ENCODE data around the gene CXCR2. TPM values are rescaled to one million over a fixed set of nuclear protein-coding genes. Genes with fewer than 3 reads are reported as not detected.

Gene CXCR2
- polyA plus RNA-seq: 10 to 100 TPM; 12.0 to 23.8 TPM

DNA sequence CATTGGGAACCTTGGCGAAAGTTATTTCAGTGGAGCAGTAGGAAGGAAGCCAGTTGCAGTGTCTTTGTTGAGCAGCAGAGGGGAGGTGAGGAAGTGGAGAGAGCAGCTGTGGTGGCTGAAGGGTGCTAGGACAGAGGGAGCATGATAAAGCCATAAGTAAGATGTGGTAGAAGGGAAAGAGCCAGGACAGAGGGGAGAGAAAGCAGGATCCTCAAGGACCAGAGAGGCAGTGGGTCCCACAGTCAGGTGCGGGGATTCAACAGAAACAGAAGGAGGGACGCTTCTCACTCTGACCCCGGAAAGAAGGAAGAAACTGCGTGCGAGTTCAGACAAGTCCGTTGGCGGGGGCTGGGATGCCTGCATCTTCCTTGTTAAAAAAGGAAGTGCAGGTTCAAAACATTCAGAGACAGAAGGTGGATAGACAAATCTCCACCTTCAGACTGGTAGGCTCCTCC, at the start of gene CXCR2:
Gene CXCR2 (plus strand): TSS at position 403 of the 455 bp plus-strand sequence. CDS start 8,774 bp downstream, outside the sequence.
- H3K4me3 ChIP-seq (ENCODE audit: low read depth in 1 of 2, low read length in 2 of 2): no peak within 1 kb of the TSS
- no peaks in the 10 kb centered on the region for H3K36me3 ChIP-seq (ENCODE audit: control insufficient read depth in 2 of 2, insufficient read depth in 2 of 2, low read length in 1 of 2)
- peaks cover 4 to 6% of the 10 kb centered on the region in 2 donors for H3K4me1 ChIP-seq (ENCODE audit: control insufficient read depth in 2 of 2, insufficient read depth in 2 of 2, low read length in 1 of 2)
- peak within 1 kb of the TSS; percentile 44 to 83 for H3K27ac ChIP-seq (ENCODE audit: low read depth in 2 of 2, low read length in 1 of 2)
- peaks cover 0 to 2% of the 10 kb centered on the region in 2 donors for H3K9me3 ChIP-seq (ENCODE audit: control insufficient read depth in 2 of 2, insufficient read depth in 1 of 2, low read depth in 1 of 2, low read length in 1 of 2)
- 34 to 36% methylated on average over 8 of the region's 8 CpGs for WGBS, 2 donors
- no peaks in the 10 kb centered on the region for H3K27me3 ChIP-seq (ENCODE audit: control insufficient read depth in 1 of 2, insufficient read depth in 2 of 2, low read length in 2 of 2)

GRCh38 chr2:218077464-218078216, 48.2 kb upstream of the CXCR2 start:
- WGBS, 2 donors: 82 to 89% methylated on average over 9 of the region's 9 CpGs
- Histone ChIP-seq H3K4me3 (ENCODE audit: low read depth in 1 of 2, low read length in 2 of 2) (no peak overlapping the region), H3K9me3 (ENCODE audit: control insufficient read depth in 2 of 2, insufficient read depth in 1 of 2, low read depth in 1 of 2, low read length in 1 of 2) (no peaks in the 10 kb centered on the region), H3K27me3 (ENCODE audit: control insufficient read depth in 1 of 2, insufficient read depth in 2 of 2, low read length in 2 of 2) (no peaks in the 10 kb centered on the region), H3K36me3 (ENCODE audit: control insufficient read depth in 2 of 2, insufficient read depth in 2 of 2, low read length in 1 of 2) (no peaks in the 10 kb centered on the region), H3K4me1 (ENCODE audit: control insufficient read depth in 2 of 2, insufficient read depth in 2 of 2, low read length in 1 of 2) (peaks cover 0 to 4% of the 10 kb centered on the region in 2 donors), H3K27ac (ENCODE audit: low read depth in 2 of 2, low read length in 1 of 2) (no peak overlapping the region)

DNA sequence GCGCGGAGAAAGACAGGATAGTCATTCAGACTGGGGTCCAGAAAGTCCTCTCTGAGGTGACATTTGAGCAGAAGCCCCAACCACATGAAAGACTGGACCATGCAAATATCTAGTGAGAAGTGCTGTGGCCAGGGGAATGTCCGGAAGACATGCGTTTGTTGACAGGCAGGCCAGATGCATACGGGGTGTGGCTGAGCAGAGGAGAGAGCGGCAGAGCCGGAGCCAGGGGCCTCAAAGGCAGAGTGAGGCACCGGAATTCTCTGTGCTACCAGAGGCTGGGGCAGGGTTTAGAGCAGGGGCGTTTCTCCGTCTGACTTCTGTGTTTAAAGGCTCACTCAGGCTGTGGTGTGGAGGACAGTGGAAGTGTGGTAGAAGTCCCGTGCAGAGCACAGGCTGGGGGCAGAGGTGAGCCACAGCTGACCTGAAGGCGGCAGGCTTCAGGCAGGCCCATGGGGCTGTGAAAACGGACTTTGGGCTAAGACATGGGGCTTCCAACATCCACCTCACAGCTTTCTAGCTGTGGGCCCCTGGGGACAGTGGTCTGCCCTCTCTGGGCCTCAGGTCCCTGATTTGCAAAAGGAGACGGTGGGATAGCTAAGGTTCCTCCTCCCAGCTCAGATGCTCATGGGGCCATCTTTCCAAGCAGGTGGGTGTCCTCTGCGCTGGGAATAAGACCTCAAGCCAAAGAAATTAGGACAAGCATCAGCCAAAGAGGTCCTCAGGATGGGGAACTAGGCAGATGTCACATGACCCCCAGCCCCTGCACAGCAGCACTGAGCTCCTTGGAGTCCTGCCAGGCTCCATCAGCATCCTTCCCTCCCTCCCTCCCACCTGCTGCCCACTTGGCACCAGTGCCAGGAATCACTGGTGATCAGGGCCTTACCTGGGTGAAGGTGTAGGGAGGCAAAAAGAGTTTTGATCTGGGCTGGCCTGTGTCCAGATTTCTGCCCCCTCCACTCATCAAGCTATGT, 45.6 kb upstream of the CXCR2 start:
- Histone ChIP-seq H3K4me1 (ENCODE audit: control insufficient read depth in 2 of 2, insufficient read depth in 2 of 2, low read length in 1 of 2) (peaks cover 0 to 4% of the 10 kb centered on the region in 2 donors), H3K27ac (ENCODE audit: low read depth in 2 of 2, low read length in 1 of 2) (no peak overlapping the region)
- 71% methylated on average over 15 of the region's 15 CpGs for WGBS, 2 donors

GRCh38 chr2:218081063-218081462, 44.8 kb upstream of the CXCR2 start:
- no peaks in the 10 kb centered on the region for H3K27me3 ChIP-seq (ENCODE audit: control insufficient read depth in 1 of 2, insufficient read depth in 2 of 2, low read length in 2 of 2)
- no peaks in the 10 kb centered on the region for H3K36me3 ChIP-seq (ENCODE audit: control insufficient read depth in 2 of 2, insufficient read depth in 2 of 2, low read length in 1 of 2)
- WGBS, 2 donors: 72 to 79% methylated on average over 2 of the region's 2 CpGs
- H3K4me3 ChIP-seq (ENCODE audit: low read depth in 1 of 2, low read length in 2 of 2): no peak overlapping the region
- no peak overlapping the region for H3K27ac ChIP-seq (ENCODE audit: low read depth in 2 of 2, low read length in 1 of 2)
- H3K4me1 ChIP-seq (ENCODE audit: control insufficient read depth in 2 of 2, insufficient read depth in 2 of 2, low read length in 1 of 2): peaks cover 0 to 4% of the 10 kb centered on the region in 2 donors
- no peaks in the 10 kb centered on the region for H3K9me3 ChIP-seq (ENCODE audit: control insufficient read depth in 2 of 2, insufficient read depth in 1 of 2, low read depth in 1 of 2, low read length in 1 of 2)

More for the DNA sequence above, 45.6 kb upstream of the CXCR2 start:
- H3K36me3 ChIP-seq (ENCODE audit: control insufficient read depth in 2 of 2, insufficient read depth in 2 of 2, low read length in 1 of 2): no peaks in the 10 kb centered on the region
- no peaks in the 10 kb centered on the region for H3K27me3 ChIP-seq (ENCODE audit: control insufficient read depth in 1 of 2, insufficient read depth in 2 of 2, low read length in 2 of 2)
- no peaks in the 10 kb centered on the region for H3K9me3 ChIP-seq (ENCODE audit: control insufficient read depth in 2 of 2, insufficient read depth in 1 of 2, low read depth in 1 of 2, low read length in 1 of 2)
- H3K4me3 ChIP-seq (ENCODE audit: low read depth in 1 of 2, low read length in 2 of 2): no peak overlapping the region

DNA sequence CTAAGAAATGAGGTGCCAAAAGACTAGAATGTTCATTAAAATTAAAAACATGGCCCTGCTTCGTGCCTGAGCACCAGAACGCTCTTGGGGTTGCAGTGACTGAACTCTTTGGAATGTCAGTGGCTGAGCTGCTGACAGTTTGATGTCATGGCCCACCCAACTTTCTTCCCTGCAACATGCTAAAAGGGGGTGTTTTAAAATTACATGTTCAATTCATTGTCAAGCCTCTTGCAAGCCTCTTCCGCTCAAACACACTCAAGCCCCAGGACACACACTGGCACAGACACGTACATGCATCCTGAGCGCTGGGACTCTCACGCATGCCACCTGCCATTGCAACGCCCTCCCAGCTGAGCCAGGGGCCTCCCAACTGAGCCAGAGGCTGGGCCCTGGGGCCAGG, 44.1 kb upstream of the CXCR2 start:
- H3K9me3 ChIP-seq (ENCODE audit: control insufficient read depth in 2 of 2, insufficient read depth in 1 of 2, low read depth in 1 of 2, low read length in 1 of 2): no peaks in the 10 kb centered on the region
- H3K4me3 ChIP-seq (ENCODE audit: low read depth in 1 of 2, low read length in 2 of 2): no peak overlapping the region
- H3K27me3 ChIP-seq (ENCODE audit: control insufficient read depth in 1 of 2, insufficient read depth in 2 of 2, low read length in 2 of 2): no peaks in the 10 kb centered on the region
- no peak overlapping the region for H3K27ac ChIP-seq (ENCODE audit: low read depth in 2 of 2, low read length in 1 of 2)
- no peaks in the 10 kb centered on the region for H3K36me3 ChIP-seq (ENCODE audit: control insufficient read depth in 2 of 2, insufficient read depth in 2 of 2, low read length in 1 of 2)
- 79 to 83% methylated on average over 7 of the region's 7 CpGs for WGBS, 2 donors
- H3K4me1 ChIP-seq (ENCODE audit: control insufficient read depth in 2 of 2, insufficient read depth in 2 of 2, low read length in 1 of 2): no peaks in the 10 kb centered on the region

- WGBS, 2 donors: 73 to 75% methylated on average over 14 of the region's 14 CpGs
- no peaks in the 10 kb centered on the region for H3K4me1 ChIP-seq (ENCODE audit: control insufficient read depth in 2 of 2, insufficient read depth in 2 of 2, low read length in 1 of 2)
- no peaks in the 10 kb centered on the region for H3K27me3 ChIP-seq (ENCODE audit: control insufficient read depth in 1 of 2, insufficient read depth in 2 of 2, low read length in 2 of 2)
- no peak overlapping the region for H3K4me3 ChIP-seq (ENCODE audit: low read depth in 1 of 2, low read length in 2 of 2)
- H3K36me3 ChIP-seq (ENCODE audit: control insufficient read depth in 2 of 2, insufficient read depth in 2 of 2, low read length in 1 of 2): no peaks in the 10 kb centered on the region
- no peak overlapping the region for H3K27ac ChIP-seq (ENCODE audit: low read depth in 2 of 2, low read length in 1 of 2)
- no peaks in the 10 kb centered on the region for H3K9me3 ChIP-seq (ENCODE audit: control insufficient read depth in 2 of 2, insufficient read depth in 1 of 2, low read depth in 1 of 2, low read length in 1 of 2)
Measured at GRCh38 chr2:218082586-218083351, 43.1 kb upstream of the CXCR2 start.

DNA sequence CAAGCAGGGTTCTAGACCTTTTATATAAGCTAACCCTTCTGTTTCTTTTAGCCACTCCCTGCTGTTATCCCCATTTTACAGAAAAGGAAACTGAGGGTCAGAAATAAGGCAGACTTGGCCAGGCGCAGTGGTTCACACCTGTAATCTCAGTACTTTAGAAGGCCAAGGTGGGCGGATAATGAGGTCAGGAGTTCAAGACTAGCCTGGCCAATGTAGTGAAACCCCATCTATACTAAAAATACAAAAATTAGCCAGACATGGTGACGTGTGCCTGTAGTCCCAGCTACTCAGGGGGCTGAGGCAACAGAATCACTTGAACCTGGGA, 42.5 kb upstream of the CXCR2 start:
- Histone ChIP-seq H3K9me3 (ENCODE audit: control insufficient read depth in 2 of 2, insufficient read depth in 1 of 2, low read depth in 1 of 2, low read length in 1 of 2) (no peaks in the 10 kb centered on the region), H3K36me3 (ENCODE audit: control insufficient read depth in 2 of 2, insufficient read depth in 2 of 2, low read length in 1 of 2) (no peaks in the 10 kb centered on the region)

GRCh38 chr2:218086478-218086877, 39.4 kb upstream of the CXCR2 start:
- no peaks in the 10 kb centered on the region for H3K36me3 ChIP-seq (ENCODE audit: control insufficient read depth in 2 of 2, insufficient read depth in 2 of 2, low read length in 1 of 2)
- H3K4me3 ChIP-seq (ENCODE audit: low read depth in 1 of 2, low read length in 2 of 2): no peak overlapping the region
- H3K4me1 ChIP-seq (ENCODE audit: control insufficient read depth in 2 of 2, insufficient read depth in 2 of 2, low read length in 1 of 2): no peaks in the 10 kb centered on the region
- H3K9me3 ChIP-seq (ENCODE audit: control insufficient read depth in 2 of 2, insufficient read depth in 1 of 2, low read depth in 1 of 2, low read length in 1 of 2): no peaks in the 10 kb centered on the region
- H3K27me3 ChIP-seq (ENCODE audit: control insufficient read depth in 1 of 2, insufficient read depth in 2 of 2, low read length in 2 of 2): no peaks in the 10 kb centered on the region
- H3K27ac ChIP-seq (ENCODE audit: low read depth in 2 of 2, low read length in 1 of 2): no peak overlapping the region

More for the DNA sequence above, 42.5 kb upstream of the CXCR2 start:
- 86 to 89% methylated on average over 3 of the region's 3 CpGs for WGBS, 2 donors
- no peak overlapping the region for H3K27ac ChIP-seq (ENCODE audit: low read depth in 2 of 2, low read length in 1 of 2)
- no peaks in the 10 kb centered on the region for H3K27me3 ChIP-seq (ENCODE audit: control insufficient read depth in 1 of 2, insufficient read depth in 2 of 2, low read length in 2 of 2)
- no peak overlapping the region for H3K4me3 ChIP-seq (ENCODE audit: low read depth in 1 of 2, low read length in 2 of 2)
- no peaks in the 10 kb centered on the region for H3K4me1 ChIP-seq (ENCODE audit: control insufficient read depth in 2 of 2, insufficient read depth in 2 of 2, low read length in 1 of 2)

DNA sequence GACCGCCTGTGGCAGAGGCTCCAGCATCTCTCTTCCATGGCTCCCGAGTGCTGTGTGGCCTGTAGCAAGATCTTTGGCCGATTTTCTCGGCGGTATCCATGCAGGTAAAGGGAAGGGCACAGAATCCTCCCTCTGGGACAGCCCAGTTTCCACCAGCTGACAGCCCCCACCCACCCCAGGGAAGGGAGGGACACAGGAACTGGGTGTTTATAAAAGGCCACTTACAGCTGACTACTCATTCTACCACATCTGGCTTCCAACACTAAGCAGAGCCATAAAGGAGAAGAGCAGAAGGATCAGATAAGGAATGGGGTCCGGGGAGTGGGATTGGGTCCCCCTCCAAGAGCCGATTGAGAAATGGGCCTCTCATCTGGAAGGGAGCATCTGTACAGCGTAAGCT, 36.6 kb upstream of the CXCR2 start:
- Histone ChIP-seq H3K4me3 (ENCODE audit: low read depth in 1 of 2, low read length in 2 of 2) (no peak overlapping the region), H3K27me3 (ENCODE audit: control insufficient read depth in 1 of 2, insufficient read depth in 2 of 2, low read length in 2 of 2) (no peaks in the 10 kb centered on the region), H3K4me1 (ENCODE audit: control insufficient read depth in 2 of 2, insufficient read depth in 2 of 2, low read length in 1 of 2) (no peaks in the 10 kb centered on the region), H3K36me3 (ENCODE audit: control insufficient read depth in 2 of 2, insufficient read depth in 2 of 2, low read length in 1 of 2) (no peaks in the 10 kb centered on the region), H3K9me3 (ENCODE audit: control insufficient read depth in 2 of 2, insufficient read depth in 1 of 2, low read depth in 1 of 2, low read length in 1 of 2) (no peaks in the 10 kb centered on the region), H3K27ac (ENCODE audit: low read depth in 2 of 2, low read length in 1 of 2) (no peak overlapping the region)
- 80 to 81% methylated on average over 8 of the region's 8 CpGs for WGBS, 2 donors

Measured in esophagus (tissue), 2 donors.